ENCODE measurements around the gene GRIN3A. TPM values are rescaled to one million over a fixed set of nuclear protein-coding genes. Genes with fewer than 3 reads are reported as not detected.
A peak's percentile ranks its signal among the peaks of the same experiment; 100 is the strongest.

GRIN3A gene
- total RNA-seq, 1 donor from 2014 or later, result 0.24 TPM

DNA sequence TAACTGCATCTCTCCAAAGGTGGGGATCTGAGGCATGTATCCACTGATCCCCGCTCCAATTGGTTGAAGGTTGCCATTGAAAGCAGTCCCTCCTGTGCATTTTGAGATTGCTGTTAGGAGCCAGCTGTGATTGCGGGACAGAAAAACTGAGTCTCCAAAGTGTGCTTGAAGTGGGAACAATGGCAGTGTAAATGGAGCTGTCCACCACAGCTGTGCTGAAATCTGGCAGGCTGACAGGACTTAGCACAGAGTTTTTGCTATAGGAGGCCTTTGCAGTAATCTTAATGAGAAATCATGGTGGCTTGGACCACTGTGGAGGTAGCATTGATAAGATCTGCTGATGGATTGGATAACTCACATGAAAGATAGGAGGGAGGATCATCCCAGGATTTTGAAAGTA is 201.5 kb downstream of the GRIN3A start:
- H3K36me3 ChIP-seq, result peaks cover 63% of the 10 kb centered on the region
- no peaks in the 10 kb centered on the region for H3K27me3 ChIP-seq (ENCODE audit: low read depth)
- ATAC-seq, result no peak
- intact Hi-C loops (cut with DNase I), result no loop called here
- no peak overlapping the region for H3K27ac ChIP-seq
- no peak for DNase-seq
- no peak overlapping the region for H3K4me3 ChIP-seq
- no peak for TF ChIP-seq CTCF (IDR thresholded peaks at IDR 0.05)
- H3K9me3 ChIP-seq, result no peaks in the 10 kb centered on the region
- peaks cover 35% of the 10 kb centered on the region for H3K4me1 ChIP-seq

DNA sequence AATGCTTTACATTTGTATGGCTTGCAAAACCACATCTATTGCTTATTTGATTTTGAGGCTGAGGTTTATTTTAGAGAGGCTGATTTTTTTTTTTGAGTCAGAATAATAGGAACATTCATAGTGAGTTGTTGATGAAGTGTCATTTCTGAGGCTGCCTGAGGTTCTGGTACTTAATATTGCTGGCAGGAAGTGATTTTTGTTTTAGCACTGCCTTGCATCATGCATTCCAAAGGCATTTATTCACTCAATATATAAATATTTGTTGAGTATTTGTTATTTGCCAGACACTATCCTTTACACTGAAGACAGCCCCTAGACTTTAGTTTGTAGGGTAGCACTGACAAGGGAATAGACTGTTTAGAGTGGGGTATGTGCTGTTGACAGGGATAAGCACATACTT is 202.1 kb downstream of the GRIN3A start:
- intact Hi-C loops (cut with DNase I), result no loop called here
- H3K36me3 ChIP-seq, result peaks cover 57% of the 10 kb centered on the region

DNA sequence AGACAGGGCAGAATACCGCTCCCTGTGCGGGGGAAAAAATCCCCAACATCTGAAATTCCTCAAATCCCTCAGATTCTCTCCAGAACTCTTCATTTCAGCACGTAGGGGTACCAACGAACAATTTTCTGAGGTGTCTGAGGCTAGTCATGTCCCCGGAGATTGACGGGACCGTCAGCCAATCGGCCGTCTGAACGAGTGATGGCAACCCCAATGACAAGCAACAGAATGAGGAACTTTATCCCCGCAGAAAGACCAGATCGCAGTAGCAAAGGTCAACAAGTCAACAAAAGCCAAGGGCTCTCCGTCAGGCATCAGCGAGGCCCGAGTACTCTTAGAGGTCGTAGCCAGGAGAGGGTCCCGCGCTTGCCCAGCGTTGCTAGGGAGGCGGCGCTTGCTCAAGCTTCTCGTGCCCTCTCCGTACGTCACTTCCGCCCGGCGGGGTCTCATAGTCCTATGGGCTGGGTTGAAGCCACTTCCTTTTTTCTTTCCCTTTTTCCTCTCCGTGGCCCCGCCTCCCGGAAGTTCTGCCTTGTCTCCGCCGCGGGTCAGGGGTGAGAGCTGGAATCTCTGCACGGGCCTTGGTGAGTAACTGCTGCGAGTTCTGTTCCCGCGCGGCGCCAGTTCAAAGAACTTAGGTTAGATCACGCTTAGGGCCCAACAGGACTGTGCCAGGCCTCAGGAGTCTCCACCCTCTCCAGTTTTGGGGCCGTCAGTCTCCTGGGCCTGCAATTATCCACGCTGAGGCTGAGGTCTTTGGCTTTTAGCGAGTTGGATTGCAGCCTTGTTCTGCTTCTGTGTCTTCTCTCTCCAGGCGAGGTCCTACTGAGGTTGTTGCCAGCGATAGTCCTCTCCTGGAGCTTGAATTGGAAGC is 204.9 kb downstream of the GRIN3A start, which contains the start of gene RNF20:
TSS of gene RNF20 (plus strand) at position 520 of the 871 bp plus-strand sequence. CDS start 1,571 bp downstream, outside the sequence.
- peak within 1 kb of the TSS; percentile 83 for H3K4me3 ChIP-seq
- no peaks in the 10 kb centered on the region for H3K27me3 ChIP-seq (ENCODE audit: low read depth)
- peaks cover 35% of the 10 kb centered on the region for H3K4me1 ChIP-seq
- H3K36me3 ChIP-seq, result peaks cover 30% of the 10 kb centered on the region
- ATAC-seq (peak; percentile 99), DNase-seq (peak; percentile 100)
- intact Hi-C loops (cut with DNase I), result no loop called here
- no peaks in the 10 kb centered on the region for H3K9me3 ChIP-seq
- TF ChIP-seq CTCF (IDR thresholded peaks at IDR 0.05), result no peak
- H3K27ac ChIP-seq, result peak within 1 kb of the TSS; percentile 94

More for the DNA sequence above, 202.1 kb downstream of the GRIN3A start:
- Histone ChIP-seq H3K27ac (no peak overlapping the region), H3K27me3 (ENCODE audit: low read depth) (no peaks in the 10 kb centered on the region), H3K4me1 (peaks cover 35% of the 10 kb centered on the region), H3K4me3 (no peak overlapping the region), H3K9me3 (no peaks in the 10 kb centered on the region)
- TF ChIP-seq CTCF (IDR thresholded peaks at IDR 0.05), result no peak
- no peak for DNase-seq
- no peak for ATAC-seq

GRCh38 chr9:101530076-101530711 is 208.3 kb downstream of the GRIN3A start:
- Histone ChIP-seq H3K4me1 (peaks cover 15% of the 10 kb centered on the region), H3K9me3 (no peaks in the 10 kb centered on the region), H3K4me3 (no peak overlapping the region), H3K36me3 (no peaks in the 10 kb centered on the region), H3K27ac (no peak overlapping the region), H3K27me3 (ENCODE audit: low read depth) (no peaks in the 10 kb centered on the region)
- TF ChIP-seq CTCF (IDR thresholded peaks at IDR 0.05), result peak; percentile 79
- intact Hi-C loops (cut with DNase I), result no loop called here
- ATAC-seq (peak; percentile 57 to 63), DNase-seq (peak; percentile 52)

DNA sequence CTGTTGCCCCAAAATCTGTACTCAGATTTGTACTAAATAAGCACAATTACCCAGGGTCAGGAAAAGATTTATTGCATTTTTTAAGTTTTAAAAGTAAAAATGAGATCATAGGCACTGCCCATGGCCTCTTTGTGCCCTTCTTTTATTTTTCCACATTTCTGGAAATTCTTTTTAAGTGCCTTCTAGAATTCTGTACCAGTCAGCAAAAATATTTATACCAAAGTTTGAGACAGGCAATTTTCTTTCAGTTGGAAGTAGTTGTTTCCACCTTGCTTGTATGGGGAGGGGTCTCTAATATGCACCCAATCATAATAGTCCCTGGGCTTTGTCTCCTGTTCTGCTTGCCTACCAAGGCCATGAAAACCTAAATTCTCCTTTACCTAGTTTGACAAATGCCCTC is 210.4 kb downstream of the GRIN3A start:
- DNase-seq (no peak), ATAC-seq (no peak)
- intact Hi-C loops (cut with DNase I), result no loop called here
- Histone ChIP-seq H3K4me1 (peaks cover 3% of the 10 kb centered on the region), H3K27ac (no peak overlapping the region), H3K27me3 (ENCODE audit: low read depth) (no peaks in the 10 kb centered on the region), H3K4me3 (no peak overlapping the region), H3K36me3 (no peaks in the 10 kb centered on the region), H3K9me3 (no peaks in the 10 kb centered on the region)
- TF ChIP-seq CTCF (IDR thresholded peaks at IDR 0.05), result no peak
